Adrenal gland (tissue), 5 donors: ENCODE results near the gene DHX57.

Source experiments
- CTCF ChIP-seq, 6 experiments: fragments of 450-650 bp in 4 of 6; fragments of 200-600 bp in 2 of 6; sonication (generic) in 1 of 6; IDR thresholded peaks; 1 replicate in 5 of 6; 2 replicates in 1 of 6; pipeline versions ENCODE4 v1.5.1 to v1.8.0; 2016 to 2021; ENCODE audit warnings: antibody characterized with exemption in 6 of 6, mild to moderate bottlenecking in 2 of 6, moderate library complexity in 1 of 6
- POLR2A ChIP-seq, 2 donors: fragments of 450-650 bp; IDR thresholded peaks; one replicate each; pipeline ENCODE4 v1.6.1; 2017; ENCODE audit warnings: antibody characterized with exemption in 2 of 2, mild to moderate bottlenecking in 2 of 2, moderate library complexity in 1 of 2
- donor health status: DM: no; HTN: no; CAD: no.

DNA sequence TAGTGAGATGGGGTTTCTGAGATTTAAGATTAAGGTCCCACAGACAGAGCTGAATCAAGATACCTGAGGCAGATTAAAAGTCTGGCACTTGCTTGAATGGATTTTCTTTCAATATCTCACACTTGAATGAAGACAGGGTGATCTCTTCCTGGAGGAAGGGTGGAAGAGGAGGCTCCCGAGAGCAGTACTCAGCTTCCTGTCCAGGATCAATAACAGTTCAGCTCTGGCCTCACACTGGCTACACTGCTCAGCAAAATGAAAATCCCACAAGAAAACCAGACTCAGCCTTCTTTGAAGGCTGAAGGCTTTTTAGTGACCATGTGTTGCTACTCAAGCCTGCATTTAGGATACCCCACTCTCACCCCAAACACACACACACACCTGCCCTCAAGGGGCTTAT, 25.0 kb upstream of the DHX57 start:
- TF ChIP-seq CTCF (IDR thresholded peaks at IDR 0.05): no peak
- TF ChIP-seq POLR2A (IDR thresholded peaks at IDR 0.05): no peak
